ENCODE data around the gene CDH15.

The CDH15 gene

GRCh38 chr16:89200124-89200849 is 28.7 kb downstream of the CDH15 start, which contains the start of gene SLC22A31:
Gene SLC22A31, minus strand, starts transcription at chr16:89200537. Its CDS starts 36 bp downstream, at chr16:89200501.
- no peak for DNase-seq (ENCODE audit: low read depth)

GRCh38 chr16:89200850-89201411 is 29.4 kb downstream of the CDH15 start:
- DNase-seq (ENCODE audit: low read depth) = no peak

GRCh38 chr16:89201439-89202377 is 30.2 kb downstream of the CDH15 start:
- peak; percentile 30 for DNase-seq (ENCODE audit: low read depth)

- no peak for DNase-seq (ENCODE audit: low read depth)
Measured at GRCh38 chr16:89202422-89203215, 31.1 kb downstream of the CDH15 start.

GRCh38 chr16:89207993-89208392 is 36.4 kb downstream of the CDH15 start:
- DNase-seq (ENCODE audit: low read depth) = no peak

GRCh38 chr16:89209522-89210044 is 38.0 kb downstream of the CDH15 start:
- no peak for DNase-seq (ENCODE audit: low read depth)

- DNase-seq (ENCODE audit: low read depth) = no peak
Measured at GRCh38 chr16:89210165-89210903, 38.8 kb downstream of the CDH15 start.

- DNase-seq (ENCODE audit: low read depth) = no peak
Measured at GRCh38 chr16:89210904-89211515, 39.5 kb downstream of the CDH15 start.

GRCh38 chr16:89216315-89217137 is 45.0 kb downstream of the CDH15 start:
- DNase-seq (ENCODE audit: low read depth) = peak; percentile 71

GRCh38 chr16:89217138-89217387 is 45.5 kb downstream of the CDH15 start:
- no peak for DNase-seq (ENCODE audit: low read depth)

- DNase-seq (ENCODE audit: low read depth) = peak; percentile 78
Measured at GRCh38 chr16:89217388-89218191, 46.0 kb downstream of the CDH15 start, which contains the start of gene ZNF778. Gene ZNF778, plus strand, starts transcription at chr16:89217703. Its CDS starts 3,425 bp downstream, at chr16:89221128.

GRCh38 chr16:89219365-89219764 is 47.8 kb downstream of the CDH15 start:
- DNase-seq (ENCODE audit: low read depth) = no peak

GRCh38 chr16:89221604-89222003 is 50.1 kb downstream of the CDH15 start:
- DNase-seq (ENCODE audit: low read depth) = no peak

- DNase-seq (ENCODE audit: low read depth) = no peak
Measured at GRCh38 chr16:89222931-89223330, 51.4 kb downstream of the CDH15 start.

- no peak for DNase-seq (ENCODE audit: low read depth)
Measured at GRCh38 chr16:89224665-89225064, 53.1 kb downstream of the CDH15 start.

- no peak for DNase-seq (ENCODE audit: low read depth)
Measured at GRCh38 chr16:89230255-89230654, 58.7 kb downstream of the CDH15 start.

GRCh38 chr16:89232107-89232506 is 60.6 kb downstream of the CDH15 start:
- no peak for DNase-seq (ENCODE audit: low read depth)

- DNase-seq (ENCODE audit: low read depth) = no peak
Measured at GRCh38 chr16:89233678-89234490, 62.3 kb downstream of the CDH15 start.

All from fibroblast of gingiva (primary cell).